Astrocyte of the spinal cord (primary cell): ENCODE data around the gene RANBP10.

Experiments
- DNase-seq: peaks from one replicate; pipeline ENCODE4 v3.0.0; 2011; ENCODE audit warnings: low read depth, low spot score
- H3K4me3 ChIP-seq: 2 replicates; pipeline ENCODE4 v1.5.1; 2011; ENCODE audit warnings: low read depth, mild to moderate bottlenecking, low read length, moderate library complexity
- in situ Hi-C: cut with HindIII; loops from 2 replicates; pipeline ENCODE4 v1.10.0; 2017; ENCODE audit warnings: low sequenced_read_pairs
- TF ChIP-seq, protein P1 (sequence below): IDR thresholded peaks from 2 replicates; pipeline ENCODE4 v1.5.1; 2012; ENCODE audit warnings: low read depth, mild to moderate bottlenecking, low read length, inconsistent platforms

RANBP10 gene

DNA sequence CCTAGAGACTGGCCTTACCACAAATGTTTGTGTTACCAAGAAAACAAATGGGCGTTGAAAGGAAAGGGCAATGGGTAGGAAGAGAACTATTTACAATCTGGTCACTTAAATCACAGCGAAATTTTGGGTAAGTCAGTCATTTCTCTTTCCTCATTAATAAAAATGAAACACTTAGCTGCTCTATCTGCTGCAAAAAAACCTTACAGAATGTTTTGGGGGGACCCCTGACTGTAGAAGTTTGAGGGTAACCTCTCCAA, 39.6 kb upstream of the RANBP10 start:
- TF ChIP-seq, protein P1, sequence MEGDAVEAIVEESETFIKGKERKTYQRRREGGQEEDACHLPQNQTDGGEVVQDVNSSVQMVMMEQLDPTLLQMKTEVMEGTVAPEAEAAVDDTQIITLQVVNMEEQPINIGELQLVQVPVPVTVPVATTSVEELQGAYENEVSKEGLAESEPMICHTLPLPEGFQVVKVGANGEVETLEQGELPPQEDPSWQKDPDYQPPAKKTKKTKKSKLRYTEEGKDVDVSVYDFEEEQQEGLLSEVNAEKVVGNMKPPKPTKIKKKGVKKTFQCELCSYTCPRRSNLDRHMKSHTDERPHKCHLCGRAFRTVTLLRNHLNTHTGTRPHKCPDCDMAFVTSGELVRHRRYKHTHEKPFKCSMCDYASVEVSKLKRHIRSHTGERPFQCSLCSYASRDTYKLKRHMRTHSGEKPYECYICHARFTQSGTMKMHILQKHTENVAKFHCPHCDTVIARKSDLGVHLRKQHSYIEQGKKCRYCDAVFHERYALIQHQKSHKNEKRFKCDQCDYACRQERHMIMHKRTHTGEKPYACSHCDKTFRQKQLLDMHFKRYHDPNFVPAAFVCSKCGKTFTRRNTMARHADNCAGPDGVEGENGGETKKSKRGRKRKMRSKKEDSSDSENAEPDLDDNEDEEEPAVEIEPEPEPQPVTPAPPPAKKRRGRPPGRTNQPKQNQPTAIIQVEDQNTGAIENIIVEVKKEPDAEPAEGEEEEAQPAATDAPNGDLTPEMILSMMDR = no peak
- H3K4me3 ChIP-seq = peak overlapping the region; percentile 78
- in situ Hi-C loops = no loop called here
- no peak for DNase-seq

DNA sequence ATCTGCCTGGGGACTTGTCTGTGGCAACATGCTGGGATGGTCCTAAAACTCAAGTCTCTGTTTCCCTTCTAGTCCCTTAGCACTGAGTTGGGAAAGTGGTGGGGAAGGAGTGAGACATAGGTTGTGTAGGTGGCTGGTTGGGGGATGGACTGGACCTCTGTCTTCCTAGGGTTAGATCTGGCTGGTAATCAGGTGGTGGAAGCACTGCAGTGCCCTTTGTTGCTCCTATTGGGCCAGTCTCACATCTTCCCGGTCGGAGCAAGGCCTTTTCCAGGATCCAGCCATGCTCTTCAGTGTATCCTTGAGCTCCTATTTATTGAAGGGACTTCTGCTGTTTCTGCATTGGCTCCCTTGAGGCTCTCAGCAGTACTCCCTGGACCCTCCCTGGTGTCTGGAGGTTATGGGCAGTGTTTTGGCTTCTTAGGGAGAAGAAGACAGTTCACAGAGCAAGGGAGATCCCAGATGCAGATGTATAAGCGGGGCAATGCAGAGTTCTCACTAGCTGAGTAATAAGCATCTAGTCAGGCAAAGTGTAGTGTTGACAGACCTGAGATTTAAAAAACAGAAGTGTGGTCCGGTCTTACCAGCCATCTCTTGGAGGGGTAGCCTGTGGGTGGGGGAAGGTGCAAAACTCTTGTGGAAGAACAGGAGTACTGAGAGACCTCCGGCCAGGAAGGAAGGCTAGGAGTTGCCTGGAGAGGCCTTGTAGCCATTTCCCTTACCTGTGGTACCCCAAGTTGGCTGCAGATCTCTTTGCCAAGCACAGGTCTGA, 39.1 kb upstream of the RANBP10 start:
- in situ Hi-C loops = no loop called here
- no peak for DNase-seq
- H3K4me3 ChIP-seq = peak overlapping the region; percentile 78
- TF ChIP-seq, protein P1 = no peak

DNA sequence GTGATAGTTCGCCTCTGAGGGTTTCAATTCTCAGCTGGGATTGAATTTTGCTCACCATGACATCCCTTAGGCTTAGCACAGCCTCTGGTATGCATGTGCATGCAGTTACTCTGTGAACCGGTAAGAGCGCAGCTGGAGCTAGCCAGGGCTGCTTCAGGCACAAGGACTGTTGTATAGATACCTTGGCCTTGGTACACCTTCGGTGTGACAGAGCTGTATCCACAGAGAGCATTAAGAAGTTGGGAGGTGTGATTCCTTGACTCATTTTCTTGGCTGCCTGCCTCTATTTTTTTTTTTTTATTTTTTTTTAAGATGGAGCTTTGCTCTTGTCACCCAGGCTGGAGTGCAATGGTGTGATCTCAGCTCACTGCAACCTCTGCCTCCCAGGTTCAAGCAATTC, 38.1 kb upstream of the RANBP10 start:
- TF ChIP-seq, protein P1 = no peak
- in situ Hi-C loops = no loop called here
- H3K4me3 ChIP-seq = no peak overlapping the region
- DNase-seq = no peak

DNA sequence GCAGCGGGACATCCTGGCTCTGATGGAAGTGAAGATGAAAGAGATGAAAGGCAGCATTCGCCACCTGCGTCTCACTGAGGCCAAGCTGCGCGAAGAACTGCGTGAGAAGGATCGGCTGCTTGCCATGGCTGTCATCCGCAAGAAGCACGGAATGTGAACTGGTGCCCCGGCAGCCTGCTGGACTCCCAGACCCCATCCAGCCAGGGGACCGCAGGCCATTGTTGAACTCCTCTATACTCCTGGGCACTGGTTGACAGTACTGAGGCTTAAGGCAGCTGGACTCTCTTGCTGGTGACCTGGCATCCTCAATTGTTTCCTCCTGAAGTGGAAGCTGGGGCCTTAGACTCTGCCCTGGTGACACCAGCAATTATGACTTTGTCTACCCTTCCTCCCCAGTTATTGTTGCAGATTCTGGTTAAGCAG, 37.0 kb upstream of the RANBP10 start:
- H3K4me3 ChIP-seq = peak overlapping the region; percentile 90
- in situ Hi-C loops = no loop called here
- DNase-seq = no peak
- TF ChIP-seq, protein P1 = no peak

DNA sequence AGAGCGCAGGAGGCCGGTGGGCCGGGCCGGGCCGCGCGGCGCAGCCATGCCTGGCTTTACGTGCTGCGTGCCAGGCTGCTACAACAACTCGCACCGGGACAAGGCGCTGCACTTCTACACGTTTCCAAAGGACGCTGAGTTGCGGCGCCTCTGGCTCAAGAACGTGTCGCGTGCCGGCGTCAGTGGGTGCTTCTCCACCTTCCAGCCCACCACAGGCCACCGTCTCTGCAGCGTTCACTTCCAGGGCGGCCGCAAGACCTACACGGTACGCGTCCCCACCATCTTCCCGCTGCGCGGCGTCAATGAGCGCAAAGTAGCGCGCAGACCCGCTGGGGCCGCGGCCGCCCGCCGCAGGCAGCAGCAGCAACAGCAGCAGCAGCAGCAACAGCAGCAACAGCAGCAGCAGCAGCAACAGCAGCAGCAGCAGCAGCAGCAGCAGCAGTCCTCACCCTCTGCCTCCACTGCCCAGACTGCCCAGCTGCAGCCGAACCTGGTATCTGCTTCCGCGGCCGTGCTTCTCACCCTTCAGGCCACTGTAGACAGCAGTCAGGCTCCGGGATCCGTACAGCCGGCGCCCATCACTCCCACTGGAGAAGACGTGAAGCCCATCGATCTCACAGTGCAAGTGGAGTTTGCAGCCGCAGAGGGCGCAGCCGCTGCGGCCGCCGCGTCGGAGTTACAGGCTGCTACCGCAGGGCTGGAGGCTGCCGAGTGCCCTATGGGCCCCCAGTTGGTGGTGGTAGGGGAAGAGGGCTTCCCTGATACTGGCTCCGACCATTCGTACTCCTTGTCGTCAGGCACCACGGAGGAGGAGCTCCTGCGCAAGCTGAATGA, 36.4 kb upstream of the RANBP10 start:
- in situ Hi-C loops = no loop called here
- peak; percentile 58 for DNase-seq
- TF ChIP-seq, protein P1 = peak; percentile 46
- H3K4me3 ChIP-seq = peak overlapping the region; percentile 90

DNA sequence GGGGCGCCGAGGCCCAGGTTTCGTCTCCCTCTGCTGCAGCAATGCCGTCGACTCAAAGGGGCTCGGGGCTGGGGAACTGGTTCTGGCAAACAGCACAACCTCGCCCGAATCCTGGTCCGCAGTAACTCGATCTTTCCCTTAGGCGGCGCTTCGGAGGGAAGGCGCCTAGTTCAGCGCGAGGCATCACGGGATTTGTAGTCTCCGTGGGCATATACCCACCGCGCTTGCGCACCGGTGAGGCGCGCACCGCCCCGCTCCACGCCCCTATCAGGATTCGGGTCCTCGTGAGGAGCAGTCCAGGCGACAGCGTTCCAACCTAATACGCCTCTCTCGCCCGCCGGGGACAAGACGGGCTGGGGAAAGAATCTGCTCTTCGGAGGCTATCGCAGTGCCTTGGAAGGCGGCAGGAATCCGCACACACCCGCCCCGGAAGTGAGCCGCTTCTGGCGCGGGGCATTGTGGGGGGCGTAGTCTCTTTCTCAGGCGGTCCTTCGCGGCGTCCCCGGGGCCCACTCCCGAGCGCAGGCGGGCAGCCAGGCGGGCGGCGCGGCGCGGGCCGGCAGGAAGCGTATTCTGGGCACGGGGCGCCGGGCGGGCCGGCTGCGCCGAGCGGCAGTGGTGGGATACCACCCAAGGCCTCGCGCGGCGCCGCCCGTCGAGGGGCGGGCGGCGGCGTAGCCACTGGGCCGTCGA, 35.6 kb upstream of the RANBP10 start, which contains the start of gene THAP11:
TSS of gene THAP11 (plus strand) at position 505 of the 693 bp plus-strand sequence. CDS start 235 bp downstream, outside the sequence.
- in situ Hi-C loops = no loop called here
- peak within 1 kb of the TSS; percentile 90 for H3K4me3 ChIP-seq
- peak; percentile 95 for DNase-seq
- TF ChIP-seq, protein P1 = peak; percentile 88
